ENCODE results near the gene MYBPH. TPM values are rescaled to one million over a fixed set of nuclear protein-coding genes. Genes with fewer than 3 reads are reported as not detected.

The MYBPH gene
- total RNA-seq, 4 donors from 2014 or later, result not detected

DNA sequence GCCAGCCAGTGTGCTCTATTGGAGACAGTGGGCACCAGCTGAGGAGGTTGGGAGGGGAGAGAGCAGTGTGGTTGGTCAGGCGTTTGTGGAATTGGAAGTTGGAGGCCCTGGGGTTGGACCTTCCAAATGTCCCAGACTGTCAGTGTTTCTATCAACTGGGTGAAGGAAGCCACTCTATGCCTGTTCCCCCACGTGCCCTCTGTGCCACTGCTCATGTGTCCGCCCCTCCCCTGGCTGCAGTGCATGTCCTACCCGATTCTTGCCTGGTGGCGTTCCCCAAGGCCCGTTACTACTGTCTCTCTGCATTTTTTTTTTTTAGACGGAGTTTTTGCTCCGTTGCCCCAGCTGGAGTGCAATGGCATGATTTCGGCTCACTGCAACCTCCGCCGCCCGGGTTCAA is 27.0 kb downstream of the MYBPH start:
- no peaks in the 10 kb centered on the region for H3K27me3 ChIP-seq
- no peak overlapping the region for H3K27ac ChIP-seq
- no peaks in the 10 kb centered on the region for H3K36me3 ChIP-seq
- H3K4me1 ChIP-seq, result peaks cover 0 to 13% (median 0%) of the 10 kb centered on the region in 3 donors
- 90 to 91% methylated on average over 10 to 11 of the region's 12 CpGs for WGBS, 2 donors
- intact Hi-C loops (cut with DNase I), result no loop called here
- H3K4me3 ChIP-seq, result no peak overlapping the region
- no peaks in the 10 kb centered on the region for H3K9me3 ChIP-seq
- TF ChIP-seq, protein P1, sequence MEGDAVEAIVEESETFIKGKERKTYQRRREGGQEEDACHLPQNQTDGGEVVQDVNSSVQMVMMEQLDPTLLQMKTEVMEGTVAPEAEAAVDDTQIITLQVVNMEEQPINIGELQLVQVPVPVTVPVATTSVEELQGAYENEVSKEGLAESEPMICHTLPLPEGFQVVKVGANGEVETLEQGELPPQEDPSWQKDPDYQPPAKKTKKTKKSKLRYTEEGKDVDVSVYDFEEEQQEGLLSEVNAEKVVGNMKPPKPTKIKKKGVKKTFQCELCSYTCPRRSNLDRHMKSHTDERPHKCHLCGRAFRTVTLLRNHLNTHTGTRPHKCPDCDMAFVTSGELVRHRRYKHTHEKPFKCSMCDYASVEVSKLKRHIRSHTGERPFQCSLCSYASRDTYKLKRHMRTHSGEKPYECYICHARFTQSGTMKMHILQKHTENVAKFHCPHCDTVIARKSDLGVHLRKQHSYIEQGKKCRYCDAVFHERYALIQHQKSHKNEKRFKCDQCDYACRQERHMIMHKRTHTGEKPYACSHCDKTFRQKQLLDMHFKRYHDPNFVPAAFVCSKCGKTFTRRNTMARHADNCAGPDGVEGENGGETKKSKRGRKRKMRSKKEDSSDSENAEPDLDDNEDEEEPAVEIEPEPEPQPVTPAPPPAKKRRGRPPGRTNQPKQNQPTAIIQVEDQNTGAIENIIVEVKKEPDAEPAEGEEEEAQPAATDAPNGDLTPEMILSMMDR (IDR thresholded peaks at IDR 0.05), result no peak
- TF ChIP-seq POLR2A (IDR thresholded peaks at IDR 0.05), result no peak
- DNase-seq, result no peak

- Histone ChIP-seq H3K27ac (no peak overlapping the region), H3K4me1 (peaks cover 0 to 12% (median 0%) of the 10 kb centered on the region in 3 donors), H3K4me3 (no peak overlapping the region), H3K9me3 (no peaks in the 10 kb centered on the region), H3K36me3 (no peaks in the 10 kb centered on the region), H3K27me3 (no peaks in the 10 kb centered on the region)
- 85 to 86% methylated on average over 4 to 5 of the region's 5 CpGs for WGBS, 2 donors
- TF ChIP-seq POLR2A (IDR thresholded peaks at IDR 0.05), result no peak
- TF ChIP-seq, protein P1 (IDR thresholded peaks at IDR 0.05), result peak in 4 of 6 experiments; percentile 19 to 58 (median 28)
- no peak for DNase-seq
- intact Hi-C loops (cut with DNase I), result no loop called here
Measured at GRCh38 chr1:203148127-203148526, 27.5 kb downstream of the MYBPH start.

DNA sequence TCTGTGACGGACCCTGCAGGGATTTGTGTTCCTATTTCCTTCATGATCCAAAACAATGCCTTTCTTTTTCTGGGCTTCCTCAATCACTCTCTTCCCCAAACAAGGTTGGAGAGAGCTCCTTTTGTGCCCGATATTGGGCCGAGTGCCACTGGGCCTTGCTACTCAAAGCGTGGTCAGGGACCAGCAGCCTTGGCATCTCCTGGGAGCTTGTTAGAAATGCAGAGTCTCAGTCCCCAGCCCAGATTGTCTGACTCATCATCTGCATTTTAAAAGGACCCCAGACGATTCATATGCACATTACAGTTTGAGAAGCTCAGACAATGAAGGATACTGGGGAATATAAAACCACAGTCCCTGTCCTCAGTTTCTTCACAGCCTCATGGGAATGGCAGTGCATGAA is 28.2 kb downstream of the MYBPH start:
- WGBS, 2 donors, result 75 to 76% methylated on average over 5 of the region's 5 CpGs
- H3K4me3 ChIP-seq, result no peak overlapping the region
- no peaks in the 10 kb centered on the region for H3K27me3 ChIP-seq
- intact Hi-C loops (cut with DNase I), result no loop called here
- TF ChIP-seq, protein P1 (IDR thresholded peaks at IDR 0.05), result no peak
- no peak for TF ChIP-seq POLR2A (IDR thresholded peaks at IDR 0.05)
- no peak overlapping the region for H3K27ac ChIP-seq
- DNase-seq, result no peak
- H3K4me1 ChIP-seq, result peaks cover 0 to 6% (median 0%) of the 10 kb centered on the region in 3 donors
- no peaks in the 10 kb centered on the region for H3K36me3 ChIP-seq
- H3K9me3 ChIP-seq, result no peaks in the 10 kb centered on the region

DNA sequence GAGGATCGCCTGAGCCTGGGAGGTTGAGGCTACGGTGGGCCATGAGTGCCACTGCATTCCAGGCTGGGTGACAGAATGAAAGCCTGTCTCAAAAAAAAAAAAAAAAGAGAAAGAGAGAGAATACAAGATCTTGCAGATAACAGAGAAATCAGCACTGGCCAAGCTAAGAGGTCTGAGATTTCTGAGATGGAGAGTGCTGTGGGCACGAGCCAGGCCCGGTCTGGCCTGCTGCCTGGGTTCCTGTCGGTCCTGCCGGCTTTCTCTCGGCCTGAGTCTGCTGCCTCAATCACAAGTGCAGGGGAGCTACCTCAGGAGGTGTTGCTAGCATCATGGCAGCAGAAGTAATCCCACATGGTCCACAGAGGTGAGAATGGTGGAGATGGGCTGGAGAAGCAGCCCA is 29.1 kb downstream of the MYBPH start:
- Histone ChIP-seq H3K27ac (no peak overlapping the region), H3K4me1 (no peaks in the 10 kb centered on the region), H3K27me3 (no peaks in the 10 kb centered on the region), H3K36me3 (no peaks in the 10 kb centered on the region), H3K4me3 (no peak overlapping the region), H3K9me3 (no peaks in the 10 kb centered on the region)
- intact Hi-C loops (cut with DNase I), result no loop called here
- no peak for TF ChIP-seq POLR2A (IDR thresholded peaks at IDR 0.05)
- TF ChIP-seq, protein P1 (IDR thresholded peaks at IDR 0.05), result no peak
- no peak for DNase-seq
- 81 to 88% methylated on average over 7 of the region's 7 CpGs for WGBS, 2 donors

DNA sequence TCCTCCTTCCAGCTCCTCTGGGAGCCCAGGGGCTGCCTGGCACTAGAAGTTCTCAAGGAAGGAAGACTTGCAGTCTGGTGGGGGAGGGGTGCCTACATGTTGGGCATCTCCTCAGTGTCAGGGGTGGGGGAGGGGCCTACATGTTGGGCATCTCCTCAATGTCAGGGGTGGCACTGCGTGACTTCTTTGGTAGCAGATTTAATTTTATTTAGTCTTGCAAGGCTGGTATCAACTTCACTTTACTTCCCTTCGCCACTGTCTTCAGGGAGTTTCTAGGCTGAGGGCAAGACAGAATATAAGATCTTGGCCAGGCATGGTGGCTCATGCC is 29.6 kb downstream of the MYBPH start:
- Histone ChIP-seq H3K9me3 (no peaks in the 10 kb centered on the region), H3K27me3 (peaks cover 0 to 2% (median 0%) of the 10 kb centered on the region in 4 donors), H3K4me1 (no peaks in the 10 kb centered on the region), H3K27ac (no peak overlapping the region), H3K4me3 (no peak overlapping the region), H3K36me3 (no peaks in the 10 kb centered on the region)
- intact Hi-C loops (cut with DNase I), result no loop called here
- DNase-seq, result no peak
- WGBS, 2 donors, result 90% methylated on average over 2 of the region's 2 CpGs; no CpG with 5 or more reads in 1 of the 2 donors
- TF ChIP-seq POLR2A (IDR thresholded peaks at IDR 0.05), result no peak
- TF ChIP-seq, protein P1 (IDR thresholded peaks at IDR 0.05), result no peak
